ENCODE data around the gene NIF3L1. TPM values are rescaled to one million over a fixed set of nuclear protein-coding genes. Genes with fewer than 3 reads are reported as not detected.

NIF3L1 gene
- total RNA-seq, 1 donor from 2014 or later: 22.6 TPM

DNA sequence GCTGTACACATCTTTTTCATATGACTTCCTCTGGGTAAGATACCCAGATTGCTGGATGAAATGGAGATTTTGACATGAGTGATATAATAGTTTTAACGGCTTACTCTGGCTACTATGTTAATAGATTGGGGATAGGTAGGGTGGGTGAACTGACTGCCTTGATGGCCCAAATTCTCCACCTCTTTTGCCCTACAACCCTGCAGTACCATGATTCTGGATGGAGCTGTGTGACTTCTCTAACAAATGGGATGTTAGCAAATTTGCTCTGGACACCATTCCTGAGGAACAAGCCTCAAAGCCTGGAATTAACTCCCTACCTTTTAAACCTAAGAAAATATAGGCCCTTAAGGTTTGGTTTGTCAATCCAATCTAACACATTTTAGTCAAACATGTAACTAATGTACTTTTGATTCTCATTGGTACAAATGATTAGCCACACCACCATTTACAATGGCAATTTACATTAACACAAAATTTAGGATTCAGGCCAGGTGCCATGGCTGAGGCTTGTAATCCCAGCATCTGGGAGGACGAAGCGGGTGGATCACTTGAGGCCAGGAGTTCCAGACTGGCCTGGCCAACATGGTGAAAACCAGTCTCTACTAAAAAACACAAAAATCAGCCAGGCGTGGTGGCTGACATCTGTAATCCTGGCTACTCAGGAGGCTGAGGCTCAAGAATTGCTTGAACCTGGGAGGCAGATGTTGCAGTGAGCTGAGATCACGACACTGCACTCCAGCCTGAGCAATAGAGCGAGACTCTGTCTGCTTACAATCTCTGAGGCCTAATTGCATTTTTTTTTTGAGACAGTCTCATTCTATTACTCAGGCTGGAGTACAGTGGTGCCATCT lies 37.5 kb upstream of the NIF3L1 start:
- Mint-ChIP-seq H3K27me3 (ENCODE audit: unreplicated experiment) (no peaks in the 10 kb centered on the region), H3K9me3 (ENCODE audit: unreplicated experiment) (no peaks in the 10 kb centered on the region), H3K27ac (ENCODE audit: unreplicated experiment) (no peak overlapping the region), H3K36me3 (ENCODE audit: unreplicated experiment) (peaks cover 44% of the 10 kb centered on the region), H3K4me3 (ENCODE audit: unreplicated experiment) (no peak overlapping the region), H3K4me1 (ENCODE audit: unreplicated experiment) (no peaks in the 10 kb centered on the region)
- no peak for DNase-seq (ENCODE audit: extremely low spot score, unreplicated experiment)
- TF ChIP-seq, protein P1, sequence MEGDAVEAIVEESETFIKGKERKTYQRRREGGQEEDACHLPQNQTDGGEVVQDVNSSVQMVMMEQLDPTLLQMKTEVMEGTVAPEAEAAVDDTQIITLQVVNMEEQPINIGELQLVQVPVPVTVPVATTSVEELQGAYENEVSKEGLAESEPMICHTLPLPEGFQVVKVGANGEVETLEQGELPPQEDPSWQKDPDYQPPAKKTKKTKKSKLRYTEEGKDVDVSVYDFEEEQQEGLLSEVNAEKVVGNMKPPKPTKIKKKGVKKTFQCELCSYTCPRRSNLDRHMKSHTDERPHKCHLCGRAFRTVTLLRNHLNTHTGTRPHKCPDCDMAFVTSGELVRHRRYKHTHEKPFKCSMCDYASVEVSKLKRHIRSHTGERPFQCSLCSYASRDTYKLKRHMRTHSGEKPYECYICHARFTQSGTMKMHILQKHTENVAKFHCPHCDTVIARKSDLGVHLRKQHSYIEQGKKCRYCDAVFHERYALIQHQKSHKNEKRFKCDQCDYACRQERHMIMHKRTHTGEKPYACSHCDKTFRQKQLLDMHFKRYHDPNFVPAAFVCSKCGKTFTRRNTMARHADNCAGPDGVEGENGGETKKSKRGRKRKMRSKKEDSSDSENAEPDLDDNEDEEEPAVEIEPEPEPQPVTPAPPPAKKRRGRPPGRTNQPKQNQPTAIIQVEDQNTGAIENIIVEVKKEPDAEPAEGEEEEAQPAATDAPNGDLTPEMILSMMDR (IDR thresholded peaks at IDR 0.05): no peak

GRCh38 chr2:200852605-200853004 lies 36.6 kb upstream of the NIF3L1 start:
- TF ChIP-seq, protein P1 (IDR thresholded peaks at IDR 0.05): no peak
- DNase-seq (ENCODE audit: extremely low spot score, unreplicated experiment): no peak
- H3K9me3 Mint-ChIP-seq (ENCODE audit: unreplicated experiment): no peaks in the 10 kb centered on the region
- H3K27ac Mint-ChIP-seq (ENCODE audit: unreplicated experiment): no peak overlapping the region
- no peaks in the 10 kb centered on the region for H3K27me3 Mint-ChIP-seq (ENCODE audit: unreplicated experiment)
- H3K4me3 Mint-ChIP-seq (ENCODE audit: unreplicated experiment): no peak overlapping the region
- H3K4me1 Mint-ChIP-seq (ENCODE audit: unreplicated experiment): no peaks in the 10 kb centered on the region
- peaks cover 52% of the 10 kb centered on the region for H3K36me3 Mint-ChIP-seq (ENCODE audit: unreplicated experiment)

- Mint-ChIP-seq H3K4me3 (ENCODE audit: unreplicated experiment) (no peak overlapping the region), H3K27ac (ENCODE audit: unreplicated experiment) (no peak overlapping the region), H3K4me1 (ENCODE audit: unreplicated experiment) (peaks cover 31% of the 10 kb centered on the region), H3K36me3 (ENCODE audit: unreplicated experiment) (peaks cover 64% of the 10 kb centered on the region), H3K9me3 (ENCODE audit: unreplicated experiment) (no peaks in the 10 kb centered on the region), H3K27me3 (ENCODE audit: unreplicated experiment) (no peaks in the 10 kb centered on the region)
- no peak for DNase-seq (ENCODE audit: extremely low spot score, unreplicated experiment)
- TF ChIP-seq, protein P1 (IDR thresholded peaks at IDR 0.05): no peak
These were observed 32.4 kb upstream of the NIF3L1 start for GRCh38 chr2:200856806-200857205.

- Mint-ChIP-seq H3K4me3 (ENCODE audit: unreplicated experiment) (peak overlapping the region; percentile 99), H3K27me3 (ENCODE audit: unreplicated experiment) (no peaks in the 10 kb centered on the region), H3K4me1 (ENCODE audit: unreplicated experiment) (peaks cover 40% of the 10 kb centered on the region), H3K9me3 (ENCODE audit: unreplicated experiment) (no peaks in the 10 kb centered on the region), H3K27ac (ENCODE audit: unreplicated experiment) (peak overlapping the region; percentile 42), H3K36me3 (ENCODE audit: unreplicated experiment) (peaks cover 42% of the 10 kb centered on the region)
- DNase-seq (ENCODE audit: extremely low spot score, unreplicated experiment): no peak
- TF ChIP-seq, protein P1 (IDR thresholded peaks at IDR 0.05): no peak
These were observed 28.9 kb upstream of the NIF3L1 start for GRCh38 chr2:200860092-200860795.

GRCh38 chr2:200861617-200862155 lies 27.5 kb upstream of the NIF3L1 start:
- Mint-ChIP-seq H3K36me3 (ENCODE audit: unreplicated experiment) (peaks cover 36% of the 10 kb centered on the region), H3K4me1 (ENCODE audit: unreplicated experiment) (peaks cover 40% of the 10 kb centered on the region), H3K4me3 (ENCODE audit: unreplicated experiment) (peak overlapping the region; percentile 99), H3K27ac (ENCODE audit: unreplicated experiment) (peak overlapping the region; percentile 99), H3K9me3 (ENCODE audit: unreplicated experiment) (no peaks in the 10 kb centered on the region), H3K27me3 (ENCODE audit: unreplicated experiment) (no peaks in the 10 kb centered on the region)
- no peak for DNase-seq (ENCODE audit: extremely low spot score, unreplicated experiment)
- TF ChIP-seq, protein P1 (IDR thresholded peaks at IDR 0.05): no peak

Measured in osteocyte (in vitro differentiated cells).